B cell (primary cell): ENCODE measurements around the gene NOL4L. TPM values are rescaled to one million over a fixed set of nuclear protein-coding genes. Genes with fewer than 3 reads are reported as not detected.

Experiments used
- ATAC-seq: fragments of 200-7000 bp; cut with Tn5 transposase; one replicate; pipeline ENCODE4 v1.10.0; 2021; ENCODE audit warnings: low read depth, mild to moderate bottlenecking, moderate number of reproducible peaks, moderate library complexity
- CTCF ChIA-PET: fragments of 350-600 bp; sonication (Branson Sonifier 250); formaldehyde crosslinking; loops from one replicate; lab custom pipeline; 2021; ENCODE audit warnings: antibody characterized with exemption, inconsistent platforms; lab: Charles Lee
- POLR2A ChIA-PET: fragments of 350-600 bp; sonication (Branson Sonifier 250); formaldehyde crosslinking; loops from one replicate; lab custom pipeline; 2021; ENCODE audit warnings: antibody characterized with exemption; lab: Charles Lee
- DNase-seq: peaks from one replicate; pipeline ENCODE4 v3.0.0; 2013
- H2AFZ ChIP-seq: 2 replicates; pipeline ENCODE4 v1.6.1; 2012; ENCODE audit warnings: mild to moderate bottlenecking, low read depth, low read length; ENCODE audit not compliant: insufficient read depth, poor library complexity, severe bottlenecking
- H3K27ac ChIP-seq, 2 donors: 1 replicate in 1 of 2; 2 replicates in 1 of 2; pipeline ENCODE4 v1.5.1; 2012 to 2013; ENCODE audit warnings: low read length in 2 of 2, mild to moderate bottlenecking in 2 of 2, moderate library complexity in 1 of 2
- H3K27me3 ChIP-seq, 4 experiments: fragments of 200-600 bp in 1 of 4; sonication (generic) in 1 of 4; replicated peaks in 1 of 4; 1 replicate in 2 of 4; 2 replicates in 2 of 4; pipeline versions ENCODE4 v1.6.1 to v1.7.0; 2013 to 2016; ENCODE audit warnings: low read length in 3 of 4, mild to moderate bottlenecking in 2 of 4, mixed read lengths in 1 of 4, moderate library complexity in 1 of 4; ENCODE audit not compliant: insufficient read depth in 4 of 4, control insufficient read depth in 3 of 4; ENCODE audit errors: control extremely low read depth in 1 of 4
- H3K36me3 ChIP-seq, 2 experiments: replicated peaks in 1 of 2; 1 replicate in 1 of 2; 2 replicates in 1 of 2; pipeline versions ENCODE4 v1.6.1 to v1.7.1; 2013; ENCODE audit warnings: low read length in 1 of 2; ENCODE audit not compliant: insufficient read depth in 2 of 2, control insufficient read depth in 1 of 2; ENCODE audit errors: control extremely low read depth in 1 of 2, extremely low read depth in 1 of 2
- H3K4me1 ChIP-seq, 2 donors: fragments of 200-600 bp in 1 of 2; sonication (generic) in 1 of 2; 1 replicate in 1 of 2; 2 replicates in 1 of 2; pipeline versions ENCODE4 v1.5.1 to v1.6.1; 2013 to 2017; ENCODE audit warnings: low read length in 2 of 2; ENCODE audit not compliant: control insufficient read depth in 2 of 2, insufficient read depth in 2 of 2
- H3K4me2 ChIP-seq: replicated peaks from 2 replicates; pipeline ENCODE3; 2012; ENCODE audit warnings: mild to moderate bottlenecking, low read depth, low read length; ENCODE audit not compliant: poor library complexity, severe bottlenecking
- H3K4me3 ChIP-seq, 5 experiments: fragments of 200-600 bp in 1 of 5; sonication (generic) in 1 of 5; 1 replicate in 3 of 5; 2 replicates in 2 of 5; pipeline versions ENCODE4 v1.5.1 to v1.7.0; 2011 to 2016; ENCODE audit warnings: low read length in 4 of 5, mild to moderate bottlenecking in 4 of 5, low read depth in 2 of 5, control low read depth in 1 of 5, moderate library complexity in 1 of 5; ENCODE audit not compliant: insufficient read depth in 1 of 5; ENCODE audit errors: control extremely low read depth in 1 of 5, extremely low read depth in 1 of 5
- H3K79me2 ChIP-seq: fragments of 200-600 bp; sonication (generic); one replicate; pipeline ENCODE4 v1.6.0; 2016; ENCODE audit warnings: low read length; ENCODE audit not compliant: control insufficient read depth, insufficient read depth
- H3K9ac ChIP-seq: fragments of 200-600 bp; sonication (generic); 2 replicates; pipeline ENCODE4 v1.6.1; 2017; ENCODE audit warnings: mild to moderate bottlenecking, low read length, moderate library complexity
- H3K9me3 ChIP-seq, 3 donors: one replicate each; pipeline versions ENCODE4 v1.6.1 to v1.7.1; 2013; ENCODE audit warnings: low read length in 2 of 3; ENCODE audit not compliant: control insufficient read depth in 2 of 3, insufficient read depth in 1 of 3; ENCODE audit errors: control extremely low read depth in 1 of 3
- H4K20me1 ChIP-seq: 2 replicates; pipeline ENCODE4 v1.6.0; 2012; ENCODE audit warnings: mild to moderate bottlenecking, low read length; ENCODE audit not compliant: insufficient read depth, control insufficient read depth, poor library complexity, severe bottlenecking
- H3K27ac Mint-ChIP-seq: one replicate; pipeline ENCODE4 v1.8.0; 2021; ENCODE audit warnings: mixed read lengths
- H3K27me3 Mint-ChIP-seq: one replicate; pipeline ENCODE4 v1.8.0; 2021; ENCODE audit warnings: mixed read lengths
- H3K4me1 Mint-ChIP-seq: one replicate; pipeline ENCODE4 v1.8.0; 2021; ENCODE audit warnings: mixed read lengths
- H3K4me3 Mint-ChIP-seq: one replicate; pipeline ENCODE4 v1.8.0; 2021; ENCODE audit warnings: mixed read lengths
- H3K9me3 Mint-ChIP-seq: one replicate; pipeline ENCODE4 v1.8.0; 2022; ENCODE audit warnings: mixed read lengths; ENCODE audit not compliant: insufficient read depth
- CTCF ChIP-seq: fragments of 200-600 bp; IDR thresholded peaks from one replicate; pipeline ENCODE4 v1.8.0; 2022; ENCODE audit warnings: antibody characterized with exemption, mild to moderate bottlenecking
- EZH2 ChIP-seq: IDR thresholded peaks from 2 replicates; pipeline ENCODE4 v1.6.1; 2012; ENCODE audit warnings: borderline replicate concordance, low read depth, mild to moderate bottlenecking, moderate library complexity, low read length; ENCODE audit not compliant: insufficient read depth, poor library complexity, severe bottlenecking
- WGBS: methylation state at CpG from one replicate; pipeline ENCODE4 v1.1.5; 2013; ENCODE audit warnings: missing lambda C conversion rate; ENCODE audit not compliant: insufficient coverage; 5-methylcytosine and 5-hydroxymethylcytosine counted together
- intact Hi-C: fragments of 100-400 bp; cut with micrococcal nuclease; formaldehyde crosslinking; loops from one replicate; pipeline ENCODE4 v1.10.0; 2022
- polyA plus RNA-seq: library from polyadenylated mRNA; depleted of rRNA; stranded (reverse); fragments of >200 nt; gene quantifications from 2 replicates; pipeline ENCODE4 v1.2.3, GENCODE V29; 2012
- total RNA-seq, 2 donors: library from RNA; stranded (reverse); fragments of 120-200 nt in 1 of 2; gene quantifications; 1 replicate in 1 of 2; 2 replicates in 1 of 2; pipeline versions ENCODE4 v1.2.3 to v1.2.4, GENCODE V29; 2013 to 2022

The NOL4L gene
- total and polyA plus RNA-seq, 2 donors (not counting 1 experiment from before 2014, with no cell fraction given), result 6.5 to 7.9 TPM

GRCh38 chr20:32451682-32452461 lies 133.3 kb downstream of the NOL4L start:
- no peak overlapping the region for H3K4me2 ChIP-seq
- TF ChIP-seq CTCF (no peak), EZH2 (no peak)
- ChIA-PET POLR2A (no interaction called here), CTCF (interaction anchor here (0.7 kb wide), 2 partner anchors 34 to 167 kb away, joined by 3 read pairs; no protein-coding TSS in a partner anchor)
- no peak overlapping the region for H3K4me3 ChIP-seq
- Mint-ChIP-seq H3K4me3 (no peak overlapping the region), H3K9me3 (no peaks in the 10 kb centered on the region), H3K27ac (no peak overlapping the region), H3K27me3 (no peaks in the 10 kb centered on the region), H3K4me1 (peaks cover 9% of the 10 kb centered on the region)
- intact Hi-C loops, result no loop called here
- peaks cover 0 to 5% of the 10 kb centered on the region in 2 experiments for H3K36me3 ChIP-seq
- H3K27me3 ChIP-seq, result no peaks in the 10 kb centered on the region
- H3K9ac ChIP-seq, result no peak overlapping the region
- peaks cover 0 to 3% of the 10 kb centered on the region in 2 donors for H3K4me1 ChIP-seq
- no peak overlapping the region for H2AFZ ChIP-seq
- H3K9me3 ChIP-seq, result no peaks in the 10 kb centered on the region
- 69% methylated on average over 16 of the region's 27 CpGs for WGBS
- ATAC-seq (no peak), DNase-seq (no peak)
- no peak overlapping the region for H3K27ac ChIP-seq
- no peaks in the 10 kb centered on the region for H4K20me1 ChIP-seq
- H3K79me2 ChIP-seq, result no peaks in the 10 kb centered on the region

- H3K9me3 ChIP-seq, result no peaks in the 10 kb centered on the region
- 93% methylated on average over 8 of the region's 8 CpGs for WGBS
- peaks cover 9% of the 10 kb centered on the region for H3K4me1 Mint-ChIP-seq
- no peaks in the 10 kb centered on the region for H4K20me1 ChIP-seq
- H3K79me2 ChIP-seq, result no peaks in the 10 kb centered on the region
- DNase-seq (no peak), ATAC-seq (no peak)
- H2AFZ ChIP-seq, result no peak overlapping the region
- no peak overlapping the region for H3K27ac ChIP-seq
- no peak overlapping the region for H3K4me3 ChIP-seq
- no peaks in the 10 kb centered on the region for H3K27me3 ChIP-seq
- peaks cover 0 to 5% of the 10 kb centered on the region in 2 experiments for H3K36me3 ChIP-seq
- CTCF ChIA-PET, result interaction anchor here (0.7 kb wide), 1 partner anchor 166 kb away, joined by 3 read pairs; no protein-coding TSS in a partner anchor
- peaks cover 0 to 2% of the 10 kb centered on the region in 2 donors for H3K4me1 ChIP-seq
- H3K4me2 ChIP-seq, result no peak overlapping the region
- H3K27ac Mint-ChIP-seq, result no peak overlapping the region
- H3K4me3 Mint-ChIP-seq, result no peak overlapping the region
- POLR2A ChIA-PET, result no interaction called here
- intact Hi-C loops, result no loop called here
- no peak for TF ChIP-seq EZH2
- TF ChIP-seq CTCF, result no peak
- H3K9me3 Mint-ChIP-seq, result no peaks in the 10 kb centered on the region
- no peak overlapping the region for H3K9ac ChIP-seq
- H3K27me3 Mint-ChIP-seq, result no peaks in the 10 kb centered on the region
Measured at GRCh38 chr20:32451340-32451681, 133.8 kb downstream of the NOL4L start.
